GM23248 (cell line): ENCODE measurements around the gene DEGS1. TPM values are rescaled to one million over a fixed set of nuclear protein-coding genes. Genes with fewer than 3 reads are reported as not detected.

ENCODE experiments used
- DNase-seq: peaks from one replicate; pipeline ENCODE4 v3.0.0-alpha.2; 2015
- H2AFZ ChIP-seq: fragments of 200-600 bp; sonication (generic); 2 replicates; pipeline ENCODE4 v1.6.1; 2016; ENCODE audit warnings: antibody characterized with exemption
- H3F3A ChIP-seq: fragments of 200-600 bp; sonication (generic); 2 replicates; pipeline ENCODE4 v1.6.1; 2016; ENCODE audit warnings: mild to moderate bottlenecking, antibody characterized with exemption, mixed run types; ENCODE audit not compliant: insufficient read depth
- H3K27ac ChIP-seq: fragments of 200-600 bp; sonication (generic); 2 replicates; pipeline ENCODE4 v1.5.1; 2016; ENCODE audit warnings: mild to moderate bottlenecking
- H3K27me3 ChIP-seq: fragments of 200-600 bp; sonication (generic); replicated peaks from 2 replicates; pipeline ENCODE4 v1.6.1; 2016; ENCODE audit warnings: mild to moderate bottlenecking; ENCODE audit not compliant: insufficient read depth
- H3K36me3 ChIP-seq: fragments of 200-600 bp; sonication (generic); 2 replicates; pipeline ENCODE4 v1.6.1; 2016; ENCODE audit warnings: low read depth, mild to moderate bottlenecking
- H3K4me1 ChIP-seq: fragments of 200-600 bp; sonication (generic); 2 replicates; pipeline ENCODE4 v1.6.1; 2016; ENCODE audit warnings: mild to moderate bottlenecking; ENCODE audit not compliant: insufficient read depth
- H3K4me2 ChIP-seq: fragments of 200-600 bp; sonication (generic); one replicate; pipeline ENCODE4 v1.6.1; 2016; ENCODE audit warnings: mild to moderate bottlenecking; ENCODE audit not compliant: unreplicated experiment
- H3K4me3 ChIP-seq: fragments of 200-600 bp; sonication (generic); 2 replicates; pipeline ENCODE4 v1.5.1; 2016; ENCODE audit warnings: mild to moderate bottlenecking
- H3K79me2 ChIP-seq: fragments of 200-600 bp; sonication (generic); 2 replicates; pipeline ENCODE4 v1.6.1; 2016; ENCODE audit warnings: mild to moderate bottlenecking; ENCODE audit not compliant: insufficient read depth
- H3K9ac ChIP-seq: fragments of 200-600 bp; sonication (generic); 2 replicates; pipeline ENCODE4 v1.6.1; 2016; ENCODE audit warnings: mild to moderate bottlenecking
- H3K9me2 ChIP-seq: fragments of 200-600 bp; sonication (generic); 2 replicates; pipeline ENCODE4 v1.6.1; 2016; ENCODE audit warnings: mixed run types, mild to moderate bottlenecking, moderate library complexity; ENCODE audit not compliant: insufficient read depth
- H3K9me3 ChIP-seq: fragments of 200-600 bp; sonication (generic); one replicate; pipeline ENCODE4 v1.6.1; 2017; ENCODE audit warnings: low read depth
- H4K20me1 ChIP-seq: fragments of 200-600 bp; sonication (generic); 2 replicates; pipeline ENCODE4 v1.6.0; 2016; ENCODE audit not compliant: insufficient read depth
- EZH2 ChIP-seq: fragments of 200-600 bp; sonication (generic); IDR thresholded peaks from 2 replicates; pipeline ENCODE4 v1.6.1; 2018; ENCODE audit warnings: antibody characterized with exemption, mild to moderate bottlenecking; ENCODE audit not compliant: insufficient read depth, poor library complexity, severe bottlenecking
- EZH2phosphoT487 ChIP-seq: fragments of 200-600 bp; sonication (generic); IDR thresholded peaks from 2 replicates; pipeline ENCODE4 v1.6.1; 2018; ENCODE audit warnings: antibody characterized with exemption, moderate library complexity, mild to moderate bottlenecking, low read depth; ENCODE audit not compliant: insufficient read depth
- WGBS, 2 experiments: methylation state at CpG; one replicate each; pipeline ENCODE4 v1.1.6; 2015 to 2017; ENCODE audit warnings: low lambda C conversion rate in 2 of 2, low coverage in 1 of 2; ENCODE audit errors: missing lambda C conversion rate in 2 of 2; 5-methylcytosine and 5-hydroxymethylcytosine counted together
- in situ Hi-C: fragments of 300-500 bp; cut with MboI; formaldehyde crosslinking; loops from 2 replicates; pipeline ENCODE4 v1.15.0; 2020
- polyA plus RNA-seq: library from polyadenylated mRNA; unstranded; fragments of >200 nt; fragmentation: Nextera tagmentation; extraction: Ambion mirVana; gene quantifications from 2 replicates; pipeline ENCODE4 v1.2.1, GENCODE V29; 2016
- total RNA-seq: library from RNA; depleted of rRNA; stranded (reverse); fragments of >200 nt; shearing (Covaris generic); gene quantifications from 2 replicates; pipeline ENCODE4 v1.2.3, GENCODE V29; 2014

The DEGS1 gene
- total and polyA plus RNA-seq, 2 experiments from 2014 or later, result 227 to 265 TPM

- H3K4me2 ChIP-seq, result no peak overlapping the region
- no peaks in the 10 kb centered on the region for H3K36me3 ChIP-seq
- H3K4me1 ChIP-seq, result peaks cover 14% of the 10 kb centered on the region
- H3K9me3 ChIP-seq, result no peaks in the 10 kb centered on the region
- no peak overlapping the region for H3K27ac ChIP-seq
- in situ Hi-C loops, result no loop called here
- WGBS, 2 experiments, result 88 to 90% methylated on average over 5 of the region's 5 CpGs
- no peaks in the 10 kb centered on the region for H4K20me1 ChIP-seq
- H3K9ac ChIP-seq, result no peak overlapping the region
- no peaks in the 10 kb centered on the region for H3K9me2 ChIP-seq
- no peak for DNase-seq
- H3F3A ChIP-seq, result peaks cover 13% of the 10 kb centered on the region
- TF ChIP-seq EZH2 (no peak), EZH2phosphoT487 (no peak)
- no peak overlapping the region for H2AFZ ChIP-seq
- no peaks in the 10 kb centered on the region for H3K27me3 ChIP-seq
- H3K79me2 ChIP-seq, result no peaks in the 10 kb centered on the region
- H3K4me3 ChIP-seq, result no peak overlapping the region
Measured at GRCh38 chr1:224173523-224173922, 9.5 kb upstream of the DEGS1 start.

- 15 to 16% methylated on average over 17 to 20 of the region's 21 CpGs for WGBS, 2 experiments
- Histone ChIP-seq H3K9me2 (no peaks in the 10 kb centered on the region), H3K9ac (no peak overlapping the region; the same call in 1 of the 2 replicates), H4K20me1 (no peaks in the 10 kb centered on the region), H3K4me1 (no peaks in the 10 kb centered on the region), H3K79me2 (no peaks in the 10 kb centered on the region), H2AFZ (peak overlapping the region; percentile 85), H3K4me3 (0 out of 2 replicates have a peak overlapping the region, but pooled peaks have one; percentile 37), H3K36me3 (no peaks in the 10 kb centered on the region), H3F3A (no peaks in the 10 kb centered on the region), H3K27me3 (no peaks in the 10 kb centered on the region), H3K27ac (no peak overlapping the region), H3K4me2 (peak overlapping the region; percentile 42), H3K9me3 (no peaks in the 10 kb centered on the region)
- in situ Hi-C loops, result no loop called here
- peak; percentile 62 for DNase-seq
- TF ChIP-seq EZH2phosphoT487, result no peak
- no peak for TF ChIP-seq EZH2
Measured at GRCh38 chr1:224175617-224176016, 7.4 kb upstream of the DEGS1 start.

DNA sequence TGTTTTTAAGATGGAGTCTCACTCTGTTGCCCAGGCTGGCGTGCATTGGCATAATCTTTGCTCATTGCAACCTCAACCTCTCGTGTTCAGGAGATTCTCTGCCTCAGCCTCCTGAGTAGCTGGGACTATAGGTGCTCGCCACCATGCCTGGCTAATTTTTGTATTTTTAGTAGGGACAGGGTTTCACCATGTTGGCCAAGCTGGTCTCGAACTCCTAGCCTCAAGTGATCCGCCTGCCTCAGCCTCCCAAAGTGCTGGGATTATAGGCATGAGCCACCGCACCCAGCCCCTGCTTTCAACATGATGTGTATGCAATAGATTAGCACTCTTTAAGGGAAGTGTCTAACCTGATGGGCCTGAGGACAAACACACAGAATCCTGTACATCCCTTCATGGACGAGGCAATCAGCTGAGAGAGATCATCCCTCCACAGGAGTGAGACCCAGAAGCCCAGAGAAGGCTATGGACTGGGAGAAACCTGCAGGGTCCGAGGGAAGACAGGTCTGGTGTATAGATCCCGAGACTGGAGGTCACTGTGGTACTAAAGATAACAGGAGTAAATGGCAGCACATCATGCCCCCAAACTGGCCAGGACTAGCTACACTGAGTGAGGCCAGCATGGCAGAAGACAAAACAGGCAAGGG, 5.6 kb upstream of the DEGS1 start:
- Histone ChIP-seq H3K79me2 (no peaks in the 10 kb centered on the region), H3K9ac (no peak overlapping the region), H2AFZ (no peak overlapping the region), H3K36me3 (no peaks in the 10 kb centered on the region), H3K27me3 (no peaks in the 10 kb centered on the region), H3K4me2 (no peak overlapping the region), H3F3A (no peaks in the 10 kb centered on the region), H3K4me1 (no peaks in the 10 kb centered on the region), H4K20me1 (no peaks in the 10 kb centered on the region), H3K9me2 (no peaks in the 10 kb centered on the region), H3K27ac (no peak overlapping the region), H3K4me3 (no peak overlapping the region), H3K9me3 (no peaks in the 10 kb centered on the region)
- DNase-seq, result no peak
- TF ChIP-seq EZH2 (no peak), EZH2phosphoT487 (no peak)
- WGBS, 2 experiments, result 80 to 84% methylated on average over 9 of the region's 9 CpGs
- in situ Hi-C loops, result no loop called here

- in situ Hi-C loops, result no loop called here
- no peak overlapping the region for H3K4me3 ChIP-seq
- no peaks in the 10 kb centered on the region for H3K9me2 ChIP-seq
- WGBS, 2 experiments, result 93 to 97% methylated on average over 5 of the region's 5 CpGs
- no peaks in the 10 kb centered on the region for H3K4me1 ChIP-seq
- H3K27me3 ChIP-seq, result no peaks in the 10 kb centered on the region
- no peak for DNase-seq
- H4K20me1 ChIP-seq, result no peaks in the 10 kb centered on the region
- no peak overlapping the region for H3K9ac ChIP-seq
- H3K79me2 ChIP-seq, result peaks cover 4% of the 10 kb centered on the region
- H2AFZ ChIP-seq, result no peak overlapping the region
- no peak for TF ChIP-seq EZH2phosphoT487
- TF ChIP-seq EZH2, result no peak
- 0 out of 2 replicates have a peak, but pooled peaks cover under 1% of the 10 kb centered on the region for H3F3A ChIP-seq
- no peaks in the 10 kb centered on the region for H3K36me3 ChIP-seq
- H3K27ac ChIP-seq, result no peak overlapping the region
- H3K4me2 ChIP-seq, result no peak overlapping the region
- H3K9me3 ChIP-seq, result no peaks in the 10 kb centered on the region
Measured at GRCh38 chr1:224178894-224179293, 4.1 kb upstream of the DEGS1 start.
